GM12892 (cell line): Measurements from ENCODE around the gene PRDM11.

Experiments
- POLR2A ChIP-seq: IDR thresholded peaks from 2 replicates; pipeline ENCODE4 v1.6.1; 2011; ENCODE audit warnings: low read depth, low read length, control low read depth
- POLR2AphosphoS5 ChIP-seq: IDR thresholded peaks from 2 replicates; pipeline ENCODE4 v1.6.1; 2011; ENCODE audit warnings: low read depth, low read length, control low read depth

- TF ChIP-seq POLR2A (no peak), POLR2AphosphoS5 (no peak)
Observed at GRCh38 chr11:45243967-45244366, 97.5 kb downstream of the PRDM11 start.
